Left colon (tissue), 2 donors: ENCODE results near the gene STRAP. TPM values are rescaled to one million over a fixed set of nuclear protein-coding genes. Genes with fewer than 3 reads are reported as not detected.

Source experiments
- ATAC-seq: fragments of 200-7000 bp; cut with Tn5 transposase; one replicate; pipeline ENCODE4 v1.9.1; 2020; ENCODE audit warnings: mild to moderate bottlenecking, moderate library complexity
- DNase-seq, 2 donors: peaks; one replicate each; pipeline ENCODE4 v3.0.0-alpha.2; 2020
- intact Hi-C, 2 donors: fragments of 100-400 bp; cut with DNase I in 1 of 2; cut with micrococcal nuclease in 1 of 2; formaldehyde crosslinking; loops; one replicate each; pipeline versions ENCODE4 v1.11.2 to v1.14.0; 2022; cut with DNase I, micrococcal nuclease
- long read RNA-seq: library from polyadenylated mRNA; unstranded; transcript quantifications from one replicate; pipeline ENCODE4 v2.0.0, GENCODE V29; 2021
- total RNA-seq, 2 donors: library from RNA; stranded (reverse); fragmentation: NEBNext Ultra II Directional; extraction: Animal tissue kit (Norgen Biotek cat#: 25700); gene quantifications; one replicate each; pipeline ENCODE4 v1.2.1, GENCODE V29; 2021
- donor health status: DM: no; HTN: no; CAD: no.
- donor health status: DM: yes; HTN: yes; CAD: no.

The STRAP gene
- total RNA-seq = 10 to 100 TPM; 74.4 to 75.6 TPM
- long read RNA-seq, transcript STRAP-206 (9 exons, 1,698 nt) = minor isoform, 10 of 197 reads
- long read RNA-seq, transcript STRAP-202 (10 exons, 1,866 nt) = major isoform, 178 of 197 reads
- long read RNA-seq, partial matches to known transcripts = 3 of 197 reads
- long read RNA-seq, other reads (novel, unspliced or antisense) = 6 of 197 reads

GRCh38 chr12:15882118-15882971, at the start of gene STRAP:
STRAP (plus strand) TSS chr12:15882387; CDS start chr12:15882708, 321 bp downstream.
- ATAC-seq = peak; percentile 92
- intact Hi-C loops = no loop called here

GRCh38 chr12:15834575-15834974, 47.6 kb upstream of the STRAP start:
- ATAC-seq = no peak
- intact Hi-C loops = no loop called here
- no peak for DNase-seq

More at GRCh38 chr12:15882118-15882971, at the start of gene STRAP:
- peak; percentile 95 to 97 for DNase-seq

GRCh38 chr12:15837141-15837790, 44.9 kb upstream of the STRAP start:
- DNase-seq (no peak), ATAC-seq (no peak)
- intact Hi-C loops = no loop called here

GRCh38 chr12:15839041-15839440, 43.1 kb upstream of the STRAP start:
- intact Hi-C loops = no loop called here
- no peak for ATAC-seq
- DNase-seq = no peak

GRCh38 chr12:15839682-15840081, 42.5 kb upstream of the STRAP start:
- DNase-seq (no peak), ATAC-seq (no peak)
- intact Hi-C loops = no loop called here

GRCh38 chr12:15842108-15842507, 40.1 kb upstream of the STRAP start:
- ATAC-seq = no peak

GRCh38 chr12:15846887-15847286, 35.3 kb upstream of the STRAP start:
- intact Hi-C loops = no loop called here
- ATAC-seq = no peak
- no peak for DNase-seq

More at GRCh38 chr12:15842108-15842507, 40.1 kb upstream of the STRAP start:
- DNase-seq = no peak
- intact Hi-C loops = no loop called here

GRCh38 chr12:15848606-15849005, 33.6 kb upstream of the STRAP start:
- ATAC-seq = no peak

GRCh38 chr12:15851045-15851620, 31.1 kb upstream of the STRAP start:
- DNase-seq (no peak), ATAC-seq (no peak)
- intact Hi-C loops = loop anchor here (10.0 kb wide), 2 partner anchors 256 to 576 kb away; no protein-coding TSS in a partner anchor

More at GRCh38 chr12:15848606-15849005, 33.6 kb upstream of the STRAP start:
- intact Hi-C loops = no loop called here
- DNase-seq = no peak

GRCh38 chr12:15851919-15852318, 30.3 kb upstream of the STRAP start:
- ATAC-seq (no peak), DNase-seq (no peak)
- intact Hi-C loops = loop anchor here (10.0 kb wide), 2 partner anchors 257 to 577 kb away; no protein-coding TSS in a partner anchor

- ATAC-seq (no peak), DNase-seq (no peak)
- intact Hi-C loops = loop anchor here (10.0 kb wide), 2 partner anchors 258 to 578 kb away; no protein-coding TSS in a partner anchor
These were observed 29.8 kb upstream of the STRAP start for GRCh38 chr12:15852383-15852782.

- DNase-seq (no peak), ATAC-seq (no peak)
- intact Hi-C loops = loop anchor here (10.0 kb wide), 2 partner anchors 259 to 579 kb away; no protein-coding TSS in a partner anchor
These were observed 28.3 kb upstream of the STRAP start for GRCh38 chr12:15853877-15854276.

- DNase-seq = no peak
- no peak for ATAC-seq
- intact Hi-C loops = loop anchor here (10.0 kb wide), 2 partner anchors 260 to 580 kb away; no protein-coding TSS in a partner anchor
These were observed 27.3 kb upstream of the STRAP start for GRCh38 chr12:15854916-15855315.

GRCh38 chr12:15855646-15856045, 26.5 kb upstream of the STRAP start:
- ATAC-seq (no peak), DNase-seq (no peak)
- intact Hi-C loops = loop anchor here (2.0 to 10.0 kb wide), 3 partner anchors 261 to 581 kb away; no protein-coding TSS in a partner anchor

- DNase-seq (no peak), ATAC-seq (peak; percentile 75)
- intact Hi-C loops = loop anchor here (2.0 to 10.0 kb wide), 3 partner anchors 262 to 582 kb away; no protein-coding TSS in a partner anchor
These were observed 25.8 kb upstream of the STRAP start for GRCh38 chr12:15856097-15856982.

- intact Hi-C loops = loop anchor here (10.0 kb wide), 2 partner anchors 264 to 584 kb away; no protein-coding TSS in a partner anchor
- no peak for ATAC-seq
- DNase-seq = no peak
These were observed 23.8 kb upstream of the STRAP start for GRCh38 chr12:15858353-15858752.

GRCh38 chr12:15859116-15859515, 23.1 kb upstream of the STRAP start:
- intact Hi-C loops = loop anchor here (10.0 kb wide), 2 partner anchors 264 to 584 kb away; no protein-coding TSS in a partner anchor
- ATAC-seq = no peak

GRCh38 chr12:15861404-15861803, 20.8 kb upstream of the STRAP start:
- DNase-seq (no peak), ATAC-seq (peak; percentile 79)
- intact Hi-C loops = no loop called here

More at GRCh38 chr12:15859116-15859515, 23.1 kb upstream of the STRAP start:
- DNase-seq = no peak
